Fibroblast of lung (primary cell): Measurements from ENCODE around the gene PPP1R12C.

Experiments
- EZH2 ChIP-seq: IDR thresholded peaks from 2 replicates; pipeline ENCODE4 v1.5.1; 2012; ENCODE audit warnings: low read length, control low read depth, mild to moderate bottlenecking; ENCODE audit errors: missing control alignments
- TF ChIP-seq, protein P1 (sequence below), 2 donors: IDR thresholded peaks in 1 of 2; conservative IDR thresholded peaks in 1 of 2; 1 replicate in 1 of 2; 2 replicates in 1 of 2; pipeline ENCODE4 v1.5.1; 2011 to 2012; ENCODE audit warnings: low read length in 2 of 2, control low read depth in 1 of 2, inconsistent platforms in 1 of 2, low read depth in 1 of 2, mild to moderate bottlenecking in 1 of 2

DNA sequence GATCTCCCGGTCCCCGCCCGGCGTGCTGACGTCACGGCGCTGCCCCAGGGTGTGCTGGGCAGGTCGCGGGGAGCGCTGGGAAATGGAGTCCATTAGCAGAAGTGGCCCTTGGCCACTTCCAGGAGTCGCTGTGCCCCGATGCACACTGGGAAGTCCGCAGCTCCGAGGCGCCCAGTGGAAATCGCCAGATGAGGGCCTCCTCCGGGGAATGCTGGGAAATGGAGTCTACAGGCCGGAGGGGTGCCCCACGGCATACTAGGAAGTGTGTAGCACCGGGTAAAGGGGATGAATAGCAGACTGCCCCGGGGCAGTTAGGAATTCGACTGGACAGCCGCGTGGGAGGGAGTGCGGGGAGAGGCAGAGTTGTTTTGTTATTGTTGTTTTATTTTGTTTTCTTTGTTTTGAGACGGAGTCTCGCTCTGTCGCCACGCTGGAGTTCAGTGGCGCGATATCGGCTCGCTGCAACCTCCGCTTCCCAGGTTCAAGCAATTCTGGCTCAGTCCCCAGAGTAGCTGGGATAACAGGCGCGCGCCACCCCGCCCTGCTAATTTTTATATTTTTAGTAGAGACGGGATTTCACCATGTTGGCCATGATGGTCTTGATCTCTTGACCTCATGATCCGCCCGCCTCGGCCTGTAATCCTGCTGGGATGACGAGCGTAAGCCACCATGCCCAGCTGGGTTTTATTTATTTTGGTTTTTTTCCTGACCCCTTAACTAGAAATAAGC, 390 bp upstream of the PPP1R12C start:
- TF ChIP-seq, protein P1, sequence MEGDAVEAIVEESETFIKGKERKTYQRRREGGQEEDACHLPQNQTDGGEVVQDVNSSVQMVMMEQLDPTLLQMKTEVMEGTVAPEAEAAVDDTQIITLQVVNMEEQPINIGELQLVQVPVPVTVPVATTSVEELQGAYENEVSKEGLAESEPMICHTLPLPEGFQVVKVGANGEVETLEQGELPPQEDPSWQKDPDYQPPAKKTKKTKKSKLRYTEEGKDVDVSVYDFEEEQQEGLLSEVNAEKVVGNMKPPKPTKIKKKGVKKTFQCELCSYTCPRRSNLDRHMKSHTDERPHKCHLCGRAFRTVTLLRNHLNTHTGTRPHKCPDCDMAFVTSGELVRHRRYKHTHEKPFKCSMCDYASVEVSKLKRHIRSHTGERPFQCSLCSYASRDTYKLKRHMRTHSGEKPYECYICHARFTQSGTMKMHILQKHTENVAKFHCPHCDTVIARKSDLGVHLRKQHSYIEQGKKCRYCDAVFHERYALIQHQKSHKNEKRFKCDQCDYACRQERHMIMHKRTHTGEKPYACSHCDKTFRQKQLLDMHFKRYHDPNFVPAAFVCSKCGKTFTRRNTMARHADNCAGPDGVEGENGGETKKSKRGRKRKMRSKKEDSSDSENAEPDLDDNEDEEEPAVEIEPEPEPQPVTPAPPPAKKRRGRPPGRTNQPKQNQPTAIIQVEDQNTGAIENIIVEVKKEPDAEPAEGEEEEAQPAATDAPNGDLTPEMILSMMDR (conservative IDR thresholded peaks at IDR 0.05 in 1 of 2, IDR thresholded peaks at IDR 0.05 in 1 of 2; ENCODE audit: low read depth in 1 of 2, low read length in 2 of 2) = no peak
- no peak for TF ChIP-seq EZH2
